Suppressor macrophage (primary cell): ENCODE measurements around the gene ADGRD2.
"Not testable (repeated sequence)": the region's sequence is repeated elsewhere in the genome, so short reads cannot be mapped to it uniquely, and the experiment has no call there.

ENCODE experiments used
- DNase-seq, 4 experiments: peaks; one replicate each; pipeline ENCODE4 v3.0.0-alpha.2; 2020 to 2022
- total RNA-seq, 17 experiments: gene quantifications; one replicate each; lab custom pipeline; 2026; ENCODE audit warnings: mixed read lengths in 6 of 17, inconsistent platforms in 3 of 17; lab: John Stamatoyannopoulos, UW

Gene ADGRD2
- total RNA-seq, result 0 to 3.3 (median 0) reads per million in 17 experiments

DNA sequence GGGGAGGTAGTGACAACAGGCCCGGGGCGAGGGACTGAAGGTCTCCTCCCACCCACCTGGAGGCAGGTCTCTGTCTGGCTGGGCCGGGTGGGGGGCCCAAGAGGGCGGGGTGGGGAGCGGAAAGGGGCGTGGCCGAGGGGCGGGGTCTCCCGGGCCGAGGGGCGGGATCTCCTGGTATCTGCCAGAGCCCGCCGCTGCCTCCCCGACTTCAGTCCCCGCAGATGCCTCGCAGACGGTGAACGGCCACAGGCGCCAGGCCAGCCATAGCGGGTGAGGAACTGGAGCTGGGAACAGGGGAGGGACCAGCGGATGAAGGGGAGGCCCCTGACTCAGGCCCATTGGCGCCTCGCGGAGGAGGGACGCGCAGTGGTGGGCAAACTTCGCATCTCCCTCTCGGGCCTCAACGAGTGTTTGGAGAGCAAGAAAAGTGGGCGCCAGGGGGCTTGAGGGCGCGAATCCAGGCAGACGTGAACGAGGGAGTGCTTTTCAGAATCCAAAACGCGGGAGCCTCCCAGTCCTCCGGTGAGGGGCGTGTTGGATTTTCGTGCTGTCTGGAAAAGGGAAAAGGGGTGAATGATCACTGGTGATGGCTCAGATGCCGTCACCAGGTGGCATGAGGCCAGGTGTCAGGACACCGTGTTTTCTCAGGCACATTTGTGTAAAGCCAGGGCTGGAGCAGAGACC, at the start of gene ADGRD2:
Gene ADGRD2 (plus strand): TSS at position 211 of the 684 bp plus-strand sequence. CDS start 1,216 bp downstream, outside the sequence.
- peak in 1 of 4 experiments; percentile 14 for DNase-seq

DNA sequence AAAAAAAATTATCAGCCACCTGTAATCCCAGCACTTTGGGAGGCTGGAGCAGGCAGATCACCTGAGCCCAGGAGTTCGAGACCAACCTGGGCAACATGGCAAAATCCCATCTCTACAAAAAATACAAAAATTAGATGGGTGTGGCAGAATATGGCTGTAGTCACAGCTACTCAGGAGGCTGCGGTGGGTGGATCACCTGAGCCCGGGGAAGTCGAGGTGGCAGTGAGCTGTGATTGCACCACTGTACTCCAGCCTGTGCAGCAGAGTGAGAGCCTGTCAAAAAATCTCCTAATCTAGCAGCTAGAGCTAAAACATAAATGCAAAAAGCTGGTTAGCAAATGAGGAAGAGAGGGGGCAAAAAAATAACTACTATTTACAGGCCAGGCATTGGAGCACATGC, 47.0 kb upstream of the ADGRD2 start:
- no peak for DNase-seq

GRCh38 chr9:124409410-124409809, 40.8 kb upstream of the ADGRD2 start:
- DNase-seq, result no peak

- peak in 1 of 4 experiments; percentile 15 for DNase-seq
Observed at GRCh38 chr9:124410321-124410913, 39.8 kb upstream of the ADGRD2 start.

DNA sequence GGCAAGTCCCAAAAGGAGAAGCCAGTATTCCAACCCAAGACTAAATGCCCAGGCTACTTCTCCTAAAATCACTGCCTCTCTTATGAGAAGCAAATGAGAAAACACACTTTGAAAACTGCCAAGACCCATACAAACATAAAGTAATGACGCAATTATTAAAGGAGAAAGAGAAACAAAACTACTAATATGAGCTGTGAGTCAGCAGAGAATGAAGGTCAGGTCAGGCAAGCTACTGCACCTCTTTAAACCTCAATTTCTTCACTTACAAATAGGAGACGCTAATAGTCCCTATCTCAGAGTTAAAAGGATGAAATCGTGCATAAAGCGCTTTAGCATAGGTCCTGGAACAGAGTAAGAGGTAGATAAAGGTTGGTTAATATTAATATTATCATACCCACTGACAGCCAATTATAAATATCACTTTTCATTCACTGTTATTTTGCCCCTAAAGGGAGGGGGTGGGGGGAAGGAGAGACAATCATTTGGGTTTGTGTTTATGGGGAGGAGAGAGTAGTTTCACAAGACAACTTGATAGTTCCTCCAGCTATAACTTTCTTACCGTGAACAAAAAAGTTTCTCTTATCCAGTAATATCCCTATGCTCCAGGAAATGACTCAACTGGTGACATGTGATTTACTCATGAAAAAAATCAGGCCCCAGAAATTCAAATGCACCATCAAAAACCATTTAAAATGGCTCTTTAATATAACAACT, 38.6 kb upstream of the ADGRD2 start:
- peak in 2 of 4 experiments; percentile 41 to 46 for DNase-seq

DNA sequence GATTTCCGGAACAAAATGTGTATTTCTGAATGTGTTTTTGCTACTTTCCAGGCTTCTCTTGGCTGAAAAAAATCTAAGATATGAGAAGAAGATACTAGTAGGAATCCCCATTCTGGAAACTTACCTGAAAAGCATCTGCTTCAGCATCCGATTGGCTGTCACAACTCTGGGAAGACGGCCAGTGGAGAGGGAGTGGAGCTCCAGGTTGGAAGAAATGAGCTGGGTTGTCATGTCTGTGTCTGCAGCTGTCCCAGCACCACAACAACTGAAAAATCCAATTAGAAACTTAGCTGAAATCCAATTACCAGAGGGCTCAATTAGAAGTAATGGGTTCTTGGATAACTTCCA, 38.0 kb upstream of the ADGRD2 start:
- no peak for DNase-seq

- no peak for DNase-seq
Observed at GRCh38 chr9:124414612-124415011, 35.6 kb upstream of the ADGRD2 start.

DNA sequence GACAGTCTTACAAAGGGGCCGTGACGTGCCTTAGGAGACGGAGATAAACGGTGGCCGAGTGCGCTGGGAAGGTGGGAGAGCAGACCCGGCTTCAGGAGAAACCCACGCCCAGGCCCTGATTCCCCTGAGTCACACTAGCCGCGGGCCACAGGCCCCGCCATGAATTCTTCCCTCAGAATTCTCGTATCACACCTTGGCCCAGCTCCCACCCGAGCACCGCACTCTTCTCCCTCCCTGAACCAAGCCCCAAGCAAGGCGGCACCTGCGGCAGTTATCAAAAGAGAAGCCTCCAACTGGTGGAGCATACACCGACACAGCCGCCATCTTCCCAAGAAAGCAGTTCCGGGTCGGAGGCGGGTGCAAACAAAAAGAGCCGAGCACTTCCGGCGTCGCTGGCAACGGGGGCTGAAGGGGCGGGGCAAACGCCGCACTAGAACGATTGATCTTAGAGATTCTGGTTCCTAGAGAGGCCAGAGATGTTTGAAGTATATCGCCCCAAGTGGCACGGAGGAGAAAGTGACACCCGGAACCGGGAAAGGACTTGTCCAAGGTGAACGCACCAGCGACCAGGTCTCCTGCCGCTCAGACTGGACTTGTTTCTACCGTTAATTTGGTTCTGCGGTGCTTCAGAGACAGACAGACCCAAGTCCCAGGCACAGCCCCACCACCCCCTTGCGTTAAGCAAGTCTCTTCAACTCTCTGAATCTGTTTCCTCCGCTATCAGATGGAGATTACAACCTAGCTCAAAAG, 35.0 kb upstream of the ADGRD2 start, which contains the start of gene PSMB7:
Gene PSMB7 (minus strand): TSS at position 341 of the 750 bp plus-strand sequence. CDS start 17 bp downstream, at position 324.
- peak; percentile 98 to 100 (median 98) for DNase-seq

GRCh38 chr9:124415852-124416484, 34.3 kb upstream of the ADGRD2 start:
- DNase-seq, result no peak

GRCh38 chr9:124419832-124420489, 30.3 kb upstream of the ADGRD2 start:
- DNase-seq, result no peak

- no peak for DNase-seq
Observed at GRCh38 chr9:124420991-124421543, 29.2 kb upstream of the ADGRD2 start.

GRCh38 chr9:124423155-124423554, 27.1 kb upstream of the ADGRD2 start:
- DNase-seq, result no peak

GRCh38 chr9:124423591-124423990, 26.7 kb upstream of the ADGRD2 start:
- DNase-seq, result no peak

DNA sequence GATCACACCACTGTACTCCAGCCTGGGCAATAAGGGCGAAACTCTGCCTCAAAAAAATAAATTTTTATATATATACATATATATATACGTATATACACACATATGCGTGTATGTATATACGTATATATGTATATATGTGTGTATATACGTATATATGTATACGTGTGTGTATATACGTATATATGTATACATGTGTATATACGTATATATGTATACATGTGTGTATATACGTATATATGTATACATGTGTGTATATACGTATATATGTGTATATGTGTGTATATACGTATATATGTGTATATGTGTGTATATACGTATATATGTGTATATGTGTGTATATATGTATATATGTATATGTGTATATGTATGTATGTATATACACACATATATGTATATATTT, 24.5 kb upstream of the ADGRD2 start:
- DNase-seq, result not testable (repeated sequence)

- no peak for DNase-seq
Observed at GRCh38 chr9:124426361-124426760, 23.9 kb upstream of the ADGRD2 start.

GRCh38 chr9:124427281-124427680, 23.0 kb upstream of the ADGRD2 start:
- DNase-seq, result no peak

DNA sequence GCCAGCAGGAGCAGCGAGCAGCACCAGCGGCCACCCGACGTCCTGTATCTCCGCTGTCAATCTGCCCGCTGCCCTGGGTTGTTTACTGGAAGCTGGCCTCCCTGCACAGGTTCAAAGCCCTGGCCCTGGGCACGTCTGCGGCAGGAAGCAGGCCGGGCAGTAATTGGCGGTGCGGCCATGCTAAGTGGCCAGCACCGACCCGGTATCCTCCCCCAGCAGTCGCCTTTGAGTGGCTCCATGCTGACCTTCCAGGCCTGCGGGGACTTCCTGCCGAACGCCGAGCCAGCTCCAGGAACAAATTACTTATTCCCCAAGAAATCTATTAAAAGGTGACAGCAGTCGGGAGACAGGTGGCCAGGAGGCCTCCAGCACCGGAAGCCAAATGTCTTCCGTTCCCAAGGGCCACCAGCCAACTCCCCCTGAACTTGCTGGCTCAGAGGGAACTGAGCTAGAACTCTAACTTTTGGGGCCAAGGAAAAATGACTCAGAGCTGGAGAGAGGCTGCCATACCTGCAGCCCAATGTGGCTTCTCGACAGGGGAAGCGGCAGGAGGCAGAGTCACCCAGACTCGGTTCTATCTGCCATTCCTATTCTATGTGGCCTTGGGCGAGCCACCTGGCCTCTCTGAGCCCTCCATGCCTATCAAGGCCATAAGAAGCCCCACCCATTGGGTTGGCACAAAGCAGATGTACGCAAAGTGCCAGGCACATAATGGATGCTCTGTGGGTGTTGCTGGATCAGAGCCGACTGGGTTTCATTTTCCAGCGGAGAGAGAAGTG, 21.3 kb upstream of the ADGRD2 start:
- no peak for DNase-seq

DNA sequence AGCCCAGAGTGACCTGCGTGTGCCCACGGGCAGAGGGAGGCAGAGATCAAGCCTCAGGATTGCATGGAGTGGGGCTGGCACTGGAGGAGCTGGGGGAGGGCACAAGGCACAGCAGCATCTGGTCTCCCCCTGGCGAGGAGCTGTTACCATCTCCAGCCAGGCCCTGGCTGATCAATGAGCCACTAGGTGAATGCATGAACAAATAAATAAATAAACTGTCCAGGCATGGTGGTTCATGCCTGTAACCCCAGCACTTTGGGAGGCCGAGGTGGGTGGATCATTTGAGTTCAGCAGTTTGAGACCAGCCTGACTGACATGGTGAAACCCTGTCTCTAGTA, 20.8 kb upstream of the ADGRD2 start:
- no peak for DNase-seq

GRCh38 chr9:124436320-124436719, 13.9 kb upstream of the ADGRD2 start:
- DNase-seq, result peak in 3 of 4 experiments; percentile 8 to 51 (median 41)

DNA sequence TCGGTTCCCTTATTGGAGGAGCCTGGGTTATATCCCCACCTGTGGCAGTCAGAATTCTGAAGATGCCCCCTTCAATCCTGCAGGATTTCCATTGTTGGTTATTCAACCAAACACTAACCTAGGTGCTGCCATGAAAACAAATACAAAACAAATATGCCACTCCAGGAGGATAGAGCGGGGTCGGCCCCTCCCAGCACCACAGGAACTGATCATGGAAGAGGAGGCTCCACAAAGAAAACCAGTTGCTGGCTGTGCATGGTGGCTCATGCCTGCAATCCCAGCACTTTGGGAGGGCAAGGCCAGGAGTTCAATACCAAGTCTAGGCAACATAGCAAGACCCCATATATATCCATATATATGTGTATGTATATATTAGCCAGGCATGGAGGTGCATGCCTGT, 13.2 kb upstream of the ADGRD2 start:
- DNase-seq, result no peak

DNA sequence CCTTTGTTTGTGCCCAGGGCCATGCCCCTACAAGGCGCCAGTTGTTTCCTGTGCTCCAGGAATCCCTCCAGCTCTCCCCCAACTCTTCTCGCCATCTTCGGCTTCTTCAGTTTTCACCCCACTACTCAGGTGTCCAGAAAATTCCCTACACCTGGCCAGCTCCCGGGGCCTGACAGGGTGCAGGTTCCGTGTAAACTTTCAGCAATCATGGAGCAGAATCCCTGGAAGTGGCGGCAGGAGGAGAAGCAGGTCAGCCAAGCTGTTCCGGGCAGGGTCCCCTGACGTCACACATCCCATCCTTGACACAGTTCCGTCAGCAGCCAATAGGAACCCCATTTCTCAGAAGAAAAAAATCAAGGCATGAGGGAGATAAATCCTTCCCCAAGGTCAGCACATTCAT, 12.2 kb upstream of the ADGRD2 start:
- no peak for DNase-seq
